Testis (tissue), 3 donors: ENCODE measurements around the gene COMTD1. TPM values are rescaled to one million over a fixed set of nuclear protein-coding genes. Genes with fewer than 3 reads are reported as not detected.
A peak's percentile ranks its signal among the peaks of the same experiment; 100 is the strongest.

ENCODE experiments used
- DNase-seq: peaks from one replicate; pipeline ENCODE4 v3.0.0-alpha.2; 2019
- H3K27ac ChIP-seq, 2 donors: fragments of 200-600 bp; sonication (generic); one replicate each; pipeline ENCODE4 v1.5.1; 2019
- H3K27me3 ChIP-seq: fragments of 200-600 bp; sonication (generic); one replicate; pipeline ENCODE4 v1.5.1; 2019
- H3K36me3 ChIP-seq: fragments of 200-600 bp; sonication (generic); one replicate; pipeline ENCODE4 v1.5.1; 2017; ENCODE audit warnings: low read depth; ENCODE audit errors: missing control alignments
- H3K4me1 ChIP-seq: fragments of 200-600 bp; sonication (generic); one replicate; pipeline ENCODE4 v1.5.1; 2019
- H3K4me3 ChIP-seq, 2 donors: fragments of 200-600 bp; sonication (generic); one replicate each; pipeline ENCODE4 v1.5.1; 2017 to 2019
- H3K9me3 ChIP-seq: fragments of 200-600 bp; sonication (generic); one replicate; pipeline ENCODE4 v1.5.1; 2017
- CTCF ChIP-seq, 3 experiments: fragments of 450-650 bp in 2 of 3; fragments of 200-600 bp in 1 of 3; sonication (generic) in 1 of 3; IDR thresholded peaks; one replicate each; pipeline ENCODE4 v1.5.1; 2016 to 2019; ENCODE audit warnings: antibody characterized with exemption in 3 of 3, mild to moderate bottlenecking in 2 of 3, moderate library complexity in 1 of 3
- POLR2A ChIP-seq: fragments of 450-650 bp; IDR thresholded peaks from one replicate; pipeline ENCODE4 v1.6.1; 2017; ENCODE audit warnings: antibody characterized with exemption, mild to moderate bottlenecking, moderate library complexity
- WGBS, 2 donors: methylation state at CpG; one replicate each; pipeline ENCODE4 v1.1.5; 2018; 5-methylcytosine and 5-hydroxymethylcytosine counted together
- intact Hi-C: fragments of 100-400 bp; cut with DNase I; formaldehyde crosslinking; loops from one replicate; pipeline ENCODE4 v1.15.1; 2023; ENCODE audit warnings: low total_unique reads
- polyA plus RNA-seq: library from polyadenylated mRNA; stranded (reverse); fragments of 350-450 nt; fragmentation: Illumina TruSeq; extraction: RNeasy Lipid Tissue Mini Kit (QIAGEN cat#74804); gene quantifications from one replicate; pipeline ENCODE4 v1.2.3, GENCODE V29; 2014; ENCODE audit warnings: low read depth, low replicate concordance; ENCODE audit not compliant: insufficient read depth
- total RNA-seq, 2 donors: library from RNA; depleted of rRNA; stranded (reverse); fragments of >200 nt; gene quantifications; one replicate each; pipeline ENCODE4 v1.2.3, GENCODE V29; 2016

COMTD1 gene
- total and polyA plus RNA-seq, 3 donors from 2014 or later: 8.1 to 22.8 (median 18.8) TPM

- peak overlapping the region; percentile 19 to 85 for H3K27ac ChIP-seq
- no peaks in the 10 kb centered on the region for H3K9me3 ChIP-seq
- H3K4me1 ChIP-seq: peaks cover 4% of the 10 kb centered on the region
- TF ChIP-seq POLR2A (no peak), CTCF (IDR thresholded peaks at IDR 0.05) (no peak)
- no peaks in the 10 kb centered on the region for H3K36me3 ChIP-seq
- 3 to 7% methylated on average over 19 to 48 of the region's 48 CpGs for WGBS, 2 donors
- peak overlapping the region; percentile 63 to 77 for H3K4me3 ChIP-seq
- intact Hi-C loops: loop anchor here (10.0 kb wide), 2 partner anchors 129 to 989 kb away; a partner anchor contains a TSS
- DNase-seq: peak; percentile 96
- H3K27me3 ChIP-seq: no peaks in the 10 kb centered on the region
Measured at GRCh38 chr10:75234017-75234682, 1.6 kb downstream of the COMTD1 start.

- no peak for TF ChIP-seq CTCF (IDR thresholded peaks at IDR 0.05)
- TF ChIP-seq POLR2A: no peak
- Histone ChIP-seq H3K4me1 (peaks cover 4% of the 10 kb centered on the region), H3K4me3 (peak overlapping the region; percentile 63 to 77), H3K9me3 (no peaks in the 10 kb centered on the region), H3K27me3 (no peaks in the 10 kb centered on the region), H3K36me3 (no peaks in the 10 kb centered on the region), H3K27ac (peak overlapping the region; percentile 3 to 85)
- no peak for DNase-seq
- intact Hi-C loops: loop anchor here (10.0 kb wide), 2 partner anchors 129 to 989 kb away; a partner anchor contains a TSS
- WGBS, 2 donors: 34 to 35% methylated on average over 4 to 14 of the region's 14 CpGs
Measured at GRCh38 chr10:75233444-75234016, 2.2 kb downstream of the COMTD1 start.

- Histone ChIP-seq H3K36me3 (no peaks in the 10 kb centered on the region), H3K27ac (no peak overlapping the region), H3K27me3 (no peaks in the 10 kb centered on the region), H3K4me1 (peaks cover 10% of the 10 kb centered on the region), H3K9me3 (no peaks in the 10 kb centered on the region), H3K4me3 (no peak overlapping the region)
- DNase-seq: no peak
- intact Hi-C loops: loop anchor here (10.0 kb wide), 2 partner anchors 127 to 987 kb away; a partner anchor contains a TSS
- 71 to 82% methylated on average over 3 to 4 of the region's 4 CpGs for WGBS, 2 donors
- TF ChIP-seq POLR2A: no peak
- no peak for TF ChIP-seq CTCF (IDR thresholded peaks at IDR 0.05)
Measured at GRCh38 chr10:75231672-75232581, 3.8 kb downstream of the COMTD1 start.

GRCh38 chr10:75230600-75231038 lies 5.1 kb downstream of the COMTD1 start:
- intact Hi-C loops: loop anchor here (10.0 kb wide), 2 partner anchors 126 to 986 kb away; a partner anchor contains a TSS
- Histone ChIP-seq H3K9me3 (no peaks in the 10 kb centered on the region), H3K27me3 (no peaks in the 10 kb centered on the region), H3K36me3 (no peaks in the 10 kb centered on the region), H3K4me3 (no peak overlapping the region), H3K27ac (no peak overlapping the region), H3K4me1 (peaks cover 22% of the 10 kb centered on the region)
- DNase-seq: peak; percentile 95
- TF ChIP-seq POLR2A: no peak
- TF ChIP-seq CTCF (IDR thresholded peaks at IDR 0.05): peak; percentile 92 to 93 (median 92)
- WGBS, 2 donors: 35 to 47% methylated on average over 5 of the region's 5 CpGs
